GM18505 (cell line): ENCODE results near the gene BATF.

Experiments
- ATAC-seq: cut with Tn5 transposase; IDR thresholded peaks from one replicate; pipeline ENCODE4 v1.9.1; 2021; ENCODE audit not compliant: unreplicated experiment
- POLR2A ChIP-seq: IDR thresholded peaks from 4 replicates; pipeline ENCODE4 v1.6.1; 2011; ENCODE audit warnings: borderline replicate concordance; ENCODE audit not compliant: insufficient read depth, insufficient read length; ENCODE audit errors: extremely low read depth

The BATF gene

GRCh38 chr14:75513911-75514672 lies 8.2 kb upstream of the BATF start:
- ATAC-seq, result peak; percentile 35

DNA sequence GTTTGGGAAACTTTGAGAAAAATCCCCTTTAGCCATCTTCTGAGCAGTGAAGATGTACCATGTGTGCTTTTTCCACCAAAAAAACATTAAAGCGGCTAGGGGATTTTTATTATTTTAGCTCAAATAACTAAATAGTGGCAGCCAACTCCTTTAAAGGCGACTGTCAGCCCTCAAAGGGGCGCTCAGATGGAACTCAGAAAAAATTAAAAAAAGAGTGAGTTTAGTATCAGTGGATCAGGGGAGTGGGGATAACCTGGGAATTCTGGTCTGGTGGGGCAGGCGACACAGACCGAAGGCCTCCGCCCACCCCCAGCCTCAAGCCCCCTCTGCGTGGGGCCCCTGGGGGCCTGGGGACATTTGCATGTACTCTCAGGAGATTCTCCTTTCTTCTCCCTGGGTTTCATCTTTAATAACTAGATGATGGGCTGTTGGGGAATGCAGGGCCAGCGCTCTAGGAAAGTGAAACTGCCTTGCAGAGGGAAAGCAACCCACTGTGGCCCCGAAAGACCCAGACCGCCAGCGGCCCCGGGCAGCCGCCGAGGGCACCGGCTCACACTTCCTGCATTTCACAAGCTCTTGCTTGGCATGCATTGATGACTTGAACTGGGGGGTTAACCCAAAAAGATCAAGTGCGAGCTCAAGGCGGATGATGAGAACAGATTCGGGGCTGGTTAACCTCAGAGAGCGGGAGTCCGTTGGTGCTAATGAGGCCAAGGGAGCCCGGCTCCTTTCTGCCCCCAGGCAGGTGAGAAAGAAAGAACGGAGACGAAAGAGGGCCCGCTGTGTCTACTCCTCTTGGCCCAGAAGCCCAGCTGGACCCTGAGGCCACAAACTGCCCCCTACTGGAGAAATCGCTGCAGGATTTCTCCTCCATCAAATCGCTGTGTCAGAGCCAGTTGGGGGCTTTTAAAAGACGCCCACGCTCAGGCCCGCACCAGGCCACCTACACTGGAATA lies 7.3 kb upstream of the BATF start:
- peak; percentile 42 for ATAC-seq

More at GRCh38 chr14:75513911-75514672, 8.2 kb upstream of the BATF start:
- TF ChIP-seq POLR2A, result no peak

DNA sequence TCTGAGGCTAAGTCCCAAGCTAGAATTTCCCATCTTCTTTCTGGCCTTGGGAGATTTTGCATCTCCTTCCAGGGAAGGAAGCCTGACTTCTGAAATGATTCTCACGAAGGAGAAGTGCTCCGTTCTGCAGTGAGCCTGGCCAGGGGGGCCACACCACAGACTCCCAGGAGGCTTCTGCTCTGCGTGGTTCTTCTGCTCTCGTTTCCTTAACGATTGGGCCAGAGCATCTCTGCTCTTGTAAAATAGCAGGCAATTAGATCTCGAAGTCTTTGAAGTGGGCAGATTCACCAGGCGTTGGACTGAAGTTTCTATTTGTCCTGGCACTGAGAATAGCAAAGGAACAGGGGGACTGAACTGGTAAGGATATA lies 6.7 kb upstream of the BATF start:
- ATAC-seq, result peak; percentile 42
- peak; percentile 19 for TF ChIP-seq POLR2A

More for the DNA sequence above, 7.3 kb upstream of the BATF start:
- TF ChIP-seq POLR2A, result peak; percentile 41

- no peak for ATAC-seq
These were observed 3.6 kb upstream of the BATF start for GRCh38 chr14:75518625-75519024.

DNA sequence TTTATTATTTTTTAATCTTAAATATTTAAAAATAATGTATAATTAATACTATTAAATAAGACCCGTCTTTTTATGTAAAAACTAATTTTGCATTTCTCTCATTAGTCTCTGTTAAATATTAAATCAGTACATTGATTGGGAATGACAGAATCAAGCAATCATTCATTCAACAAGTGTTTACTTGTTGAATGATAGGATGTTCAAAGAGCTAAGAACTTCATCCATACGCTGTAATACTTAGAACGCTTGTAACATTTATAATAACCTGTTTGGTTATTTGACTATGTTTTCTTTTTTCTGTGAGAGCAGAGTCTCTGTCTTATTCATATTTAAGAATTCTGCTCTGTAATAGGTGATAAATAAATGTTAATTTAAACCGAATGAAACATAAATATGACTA lies 2.9 kb upstream of the BATF start:
- no peak for TF ChIP-seq POLR2A
- no peak for ATAC-seq

More at GRCh38 chr14:75518625-75519024, 3.6 kb upstream of the BATF start:
- TF ChIP-seq POLR2A, result no peak

DNA sequence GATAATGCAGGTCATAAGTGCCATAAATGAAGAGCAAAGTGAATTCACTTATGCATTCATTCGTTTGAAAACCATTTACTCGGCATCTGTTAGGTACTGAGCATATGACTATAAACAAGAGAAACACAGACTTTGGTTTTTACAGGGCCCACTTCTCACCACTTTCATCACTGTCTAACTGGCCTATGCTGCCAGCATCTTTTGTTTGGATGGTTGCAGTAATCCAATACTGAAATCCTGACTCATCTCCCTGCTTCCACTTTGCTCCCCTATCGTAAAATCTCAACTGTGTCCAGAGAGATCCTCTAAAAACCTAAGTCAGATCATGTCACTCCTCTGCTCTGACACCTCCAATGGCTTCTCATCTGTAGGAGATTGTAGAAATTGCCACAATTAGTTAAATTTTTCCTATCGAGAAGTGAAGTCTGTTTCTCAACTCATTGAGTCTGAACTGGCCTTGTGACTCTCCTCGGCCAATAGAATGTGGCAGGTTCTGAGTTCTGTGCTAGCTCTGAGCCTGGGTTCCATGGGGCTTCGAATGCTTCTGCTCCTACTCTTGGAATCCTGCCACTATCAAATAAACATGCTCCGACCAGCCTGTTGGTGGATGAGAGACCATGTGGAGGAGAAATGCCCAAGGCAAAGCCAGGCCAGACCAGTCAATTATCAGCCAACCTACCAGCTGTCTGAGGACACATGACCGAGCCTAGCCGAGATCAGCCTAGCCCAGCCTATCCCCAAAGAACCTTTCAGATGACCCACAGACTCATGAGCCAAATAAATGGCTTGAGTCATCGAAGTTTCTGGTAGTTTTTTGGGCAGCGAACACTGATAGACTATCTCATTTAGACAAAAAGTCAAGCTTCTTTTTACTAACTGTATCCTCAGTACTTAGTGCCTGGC lies 2.2 kb upstream of the BATF start:
- no peak for ATAC-seq

DNA sequence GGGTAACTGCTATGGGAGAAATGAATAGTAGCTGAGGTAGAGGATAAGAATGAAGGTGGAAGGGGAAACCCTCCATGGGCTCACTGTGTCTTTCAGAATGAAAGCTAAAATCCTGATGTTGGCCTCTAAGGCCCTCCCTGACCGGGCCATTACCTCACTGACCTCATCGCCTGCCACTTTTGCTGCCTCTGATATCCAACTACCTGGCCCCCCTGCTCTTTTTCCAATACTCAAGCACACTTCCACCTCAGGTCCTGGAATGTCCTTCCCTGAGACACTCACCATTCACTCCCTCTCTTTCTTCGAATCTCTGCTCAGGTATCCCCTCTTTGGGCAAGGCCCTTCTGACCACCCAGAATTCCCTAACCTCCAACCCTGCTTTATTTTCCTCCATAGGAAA lies 1.4 kb upstream of the BATF start:
- TF ChIP-seq POLR2A, result no peak
- no peak for ATAC-seq

More for the DNA sequence above, 2.2 kb upstream of the BATF start:
- TF ChIP-seq POLR2A, result no peak

DNA sequence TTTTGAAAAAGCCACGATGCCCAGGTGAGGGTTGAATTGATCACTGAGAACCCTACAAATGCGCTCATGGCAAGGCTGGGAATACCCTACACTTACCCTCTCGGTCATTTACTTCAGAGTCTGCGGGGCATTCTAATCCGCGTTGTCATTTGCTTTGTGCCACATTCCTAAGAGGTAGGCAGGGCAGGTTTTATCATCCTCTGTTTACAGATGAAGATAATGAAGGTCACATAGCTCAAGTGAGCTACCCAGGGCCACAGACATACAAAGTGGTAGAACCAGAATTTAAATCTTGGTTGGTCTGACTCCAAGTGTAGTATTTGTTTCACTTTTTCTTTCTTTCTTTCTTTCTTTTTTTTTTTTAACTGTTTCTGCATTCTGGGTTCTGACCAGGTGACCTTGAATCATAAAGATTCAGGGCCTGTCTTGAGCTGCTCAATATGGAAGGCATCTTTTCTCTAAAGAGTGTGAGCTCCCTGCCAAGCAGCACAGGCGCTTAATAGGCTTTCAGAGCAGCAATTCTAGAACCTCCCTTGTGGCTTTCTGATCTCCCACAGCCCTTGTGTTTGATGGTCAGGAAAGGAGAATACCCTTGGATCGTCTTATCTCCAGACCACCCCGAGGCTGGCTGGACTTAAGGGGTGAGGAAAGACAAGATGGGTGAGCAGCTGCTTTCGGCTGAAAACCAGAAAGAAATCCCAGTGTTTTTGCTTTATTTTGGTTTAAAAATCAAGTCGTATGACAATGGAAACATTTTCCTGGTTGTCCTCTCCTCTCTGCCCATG lies 662 bp upstream of the BATF start:
- TF ChIP-seq POLR2A, result no peak
- peak; percentile 16 for ATAC-seq

- TF ChIP-seq POLR2A, result no peak
- no peak for ATAC-seq
These were observed 682 bp downstream of the BATF start for GRCh38 chr14:75522983-75523318.

- no peak for TF ChIP-seq POLR2A
- ATAC-seq, result no peak
These were observed 1.5 kb downstream of the BATF start for GRCh38 chr14:75523771-75524171.

GRCh38 chr14:75525969-75526368 lies 3.7 kb downstream of the BATF start:
- ATAC-seq, result no peak
- no peak for TF ChIP-seq POLR2A
